ENCODE results near the gene SYNDIG1L. TPM values are rescaled to one million over a fixed set of nuclear protein-coding genes. Genes with fewer than 3 reads are reported as not detected.
A peak's percentile ranks its signal among the peaks of the same experiment; 100 is the strongest.

The SYNDIG1L gene
- total and polyA plus RNA-seq, 2 of the 8 experiments (the other 6 are each of a cell fraction or from before 2014, with no cell fraction given) = 3.0 to 3.2 TPM

DNA sequence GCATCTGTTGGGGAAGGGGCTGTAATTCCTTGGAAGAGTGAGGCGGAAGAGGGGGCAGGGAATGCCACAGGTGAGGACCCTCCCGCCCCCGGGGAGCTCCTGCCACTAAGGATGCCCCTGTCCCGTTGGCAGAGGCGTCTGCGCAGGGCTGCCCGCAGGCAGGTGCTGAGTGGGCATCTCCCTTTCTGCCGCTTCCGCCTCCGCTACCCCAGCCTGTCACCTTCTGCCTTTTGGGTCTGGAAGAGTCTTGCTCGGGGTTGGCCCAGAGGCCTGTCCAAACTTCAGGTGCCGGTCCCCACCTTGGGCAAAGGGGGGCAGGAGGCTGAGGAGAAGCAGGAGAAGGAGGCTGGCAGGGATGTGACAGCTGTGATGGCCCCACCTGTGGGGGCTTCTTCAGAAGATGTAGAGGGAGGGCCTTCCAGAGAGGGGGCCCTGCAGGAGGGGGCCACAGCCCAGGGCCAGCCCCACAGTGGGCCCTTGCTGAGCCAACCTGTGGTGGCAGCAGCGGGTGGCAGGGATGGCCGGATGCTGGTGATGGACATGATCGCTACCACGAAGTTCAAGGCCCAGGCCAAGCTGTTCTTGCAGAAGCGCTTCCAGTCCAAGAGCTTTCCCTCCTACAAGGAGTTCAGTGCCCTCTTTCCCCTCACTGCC, 67.7 kb downstream of the SYNDIG1L start:
- Histone ChIP-seq H3K79me1 (ENCODE audit: low read depth, low read length) (peaks cover 18% of the 10 kb centered on the region), H3K27me3 (replicated peaks in 1 of 4; ENCODE audit: control insufficient read depth in 3 of 4, extremely low read depth in 1 of 4, insufficient read depth in 3 of 4, low read length in 3 of 4) (no peaks in the 10 kb centered on the region), H4K5ac (ENCODE audit: insufficient read length, low read depth, low read length) (no peak overlapping the region), H2BK120ac (replicated peaks; ENCODE audit: low read depth, low read length) (no peak overlapping the region), H2BK5ac (ENCODE audit: low read depth, low read length) (no peak overlapping the region), H2BK15ac (ENCODE audit: low read length) (no peak overlapping the region), H2AFZ (ENCODE audit: low read length) (no peak overlapping the region), H2BK20ac (ENCODE audit: low read length) (no peak overlapping the region), H3K4ac (replicated peaks; ENCODE audit: insufficient read length, low read depth, low read length) (no peak overlapping the region), H3K4me1 (replicated peaks in 1 of 4; ENCODE audit: control insufficient read depth in 3 of 4, insufficient read depth in 4 of 4, low read length in 3 of 4) (peaks cover 12 to 34% (median 14%) of the 10 kb centered on the region in 4 experiments), H3K9me3 (ENCODE audit: insufficient read depth in 2 of 2, low read depth in 1 of 2, low read length in 1 of 2) (no peaks in the 10 kb centered on the region), H3K4me2 (ENCODE audit: insufficient read depth in 1 of 2, low read depth in 2 of 2, low read length in 2 of 2) (no peak overlapping the region), H3K4me3 (ENCODE audit: extremely low read depth in 1 of 4, insufficient read depth in 2 of 4, low read depth in 3 of 4, low read length in 4 of 4) (no peak overlapping the region), H4K8ac (ENCODE audit: extremely low read depth, insufficient read depth, low read length) (no peak overlapping the region; the same call in 1 of the 2 replicates), H3K14ac (ENCODE audit: insufficient read length) (no peak overlapping the region), H2AK5ac (ENCODE audit: low read depth, low read length) (no peak overlapping the region), H3K27ac (ENCODE audit: low read depth, low read length) (0 out of 2 replicates have a peak overlapping the region, but pooled peaks have one; percentile 22), H3K56ac (replicated peaks; ENCODE audit: insufficient read length, low read depth, low read length) (no peak overlapping the region), H3K79me2 (ENCODE audit: control insufficient read depth in 1 of 2, insufficient read depth in 2 of 2, low read length in 2 of 2) (peaks cover 20 to 85% of the 10 kb centered on the region in 2 experiments), H3K23me2 (ENCODE audit: low read depth, low read length) (no peaks in the 10 kb centered on the region), H3K23ac (ENCODE audit: insufficient read length) (no peak overlapping the region), H4K20me1 (replicated peaks in 1 of 2; ENCODE audit: control insufficient read depth in 1 of 2, insufficient read depth in 2 of 2, low read length in 2 of 2) (peaks cover 43 to 47% of the 10 kb centered on the region in 2 experiments), H2BK12ac (ENCODE audit: low read depth, low read length) (no peak overlapping the region), H3K18ac (ENCODE audit: extremely low read depth, low read length) (no peak overlapping the region), H3K9ac (replicated peaks in 1 of 4; ENCODE audit: extremely low read depth in 1 of 4, low read depth in 3 of 4, low read length in 3 of 4) (no peak overlapping the region), H4K91ac (replicated peaks; ENCODE audit: insufficient read length, low read length) (no peak overlapping the region), H3K36me3 (ENCODE audit: control insufficient read depth in 2 of 4, insufficient read depth in 4 of 4, low read length in 3 of 4) (peaks cover 25 to 59% (median 31%) of the 10 kb centered on the region in 4 experiments)
- WGBS, 2 experiments (ENCODE audit: extremely low coverage in 1 of 2, insufficient coverage in 1 of 2, insufficient read length in 1 of 2, insufficient replicate concordance in 2 of 2, low coverage in 1 of 2, low lambda C conversion rate in 2 of 2, missing lambda C conversion rate in 1 of 2) = 93% methylated on average over 11 of the region's 17 CpGs; no CpG with 5 or more reads in 1 of the 2 experiments
- CTCF ChIA-PET (ENCODE audit: partially characterized antibody) = interaction anchor here (0.7 to 5.9 kb wide), 13 partner anchors 7 to 143 kb away, joined by 3 to 60 read pairs (median 4); partner anchors contain the start of gene VRTN
- DNase-seq (ENCODE audit: low read depth in 1 of 2, low spot score in 2 of 2) (no peak), FAIRE-seq (no peak)
- POLR2A ChIA-PET (ENCODE audit: partially characterized antibody) = interaction anchor here (0.5 to 8.9 kb wide), 12 partner anchors 9 to 142 kb away, joined by 3 to 200 read pairs (median 4); partner anchors contain the start of gene VRTN
- TF ChIP-seq MAFK (IDR thresholded peaks at IDR 0.05; ENCODE audit: low read depth, low read length) (no peak), POLR2A (IDR thresholded peaks at IDR 0.05; ENCODE audit: control extremely low read depth in 1 of 2, low read depth in 2 of 2, low read length in 2 of 2) (no peak), SIX5 (IDR thresholded peaks at IDR 0.05; ENCODE audit: low read depth, low read length) (no peak), EGR1 (IDR thresholded peaks at IDR 0.05; ENCODE audit: borderline replicate concordance, low read depth, low read length) (no peak), JUN (IDR thresholded peaks at IDR 0.05; ENCODE audit: low read depth, low read length) (no peak), POLR2AphosphoS5 (IDR thresholded peaks at IDR 0.05; ENCODE audit: low read depth, low read length) (no peak; the same call in 1 of the 2 replicates), ATF3 (IDR thresholded peaks at IDR 0.05; ENCODE audit: insufficient read depth, low read depth, low read length) (no peak), RFX5 (IDR thresholded peaks at IDR 0.05; ENCODE audit: borderline replicate concordance, low read depth, low read length) (no peak), CBX5 (IDR thresholded peaks at IDR 0.05; ENCODE audit: low read depth, low read length) (no peak), SP2 (IDR thresholded peaks at IDR 0.05; ENCODE audit: low read length) (no peak)
- TF ChIP-seq, protein P1, sequence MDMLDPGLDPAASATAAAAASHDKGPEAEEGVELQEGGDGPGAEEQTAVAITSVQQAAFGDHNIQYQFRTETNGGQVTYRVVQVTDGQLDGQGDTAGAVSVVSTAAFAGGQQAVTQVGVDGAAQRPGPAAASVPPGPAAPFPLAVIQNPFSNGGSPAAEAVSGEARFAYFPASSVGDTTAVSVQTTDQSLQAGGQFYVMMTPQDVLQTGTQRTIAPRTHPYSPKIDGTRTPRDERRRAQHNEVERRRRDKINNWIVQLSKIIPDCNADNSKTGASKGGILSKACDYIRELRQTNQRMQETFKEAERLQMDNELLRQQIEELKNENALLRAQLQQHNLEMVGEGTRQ (IDR thresholded peaks at IDR 0.05; ENCODE audit: low read length) = no peak
- TF ChIP-seq, protein P2, sequence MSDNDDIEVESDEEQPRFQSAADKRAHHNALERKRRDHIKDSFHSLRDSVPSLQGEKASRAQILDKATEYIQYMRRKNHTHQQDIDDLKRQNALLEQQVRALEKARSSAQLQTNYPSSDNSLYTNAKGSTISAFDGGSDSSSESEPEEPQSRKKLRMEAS (IDR thresholded peaks at IDR 0.05) = no peak

Data from H1 (cell line).